ENCODE data around the gene PLEKHG3. TPM values are rescaled to one million over a fixed set of nuclear protein-coding genes. Genes with fewer than 3 reads are reported as not detected.

The PLEKHG3 gene
- total RNA-seq, 2 experiments from 2014 or later: 5.5 to 6.6 TPM

DNA sequence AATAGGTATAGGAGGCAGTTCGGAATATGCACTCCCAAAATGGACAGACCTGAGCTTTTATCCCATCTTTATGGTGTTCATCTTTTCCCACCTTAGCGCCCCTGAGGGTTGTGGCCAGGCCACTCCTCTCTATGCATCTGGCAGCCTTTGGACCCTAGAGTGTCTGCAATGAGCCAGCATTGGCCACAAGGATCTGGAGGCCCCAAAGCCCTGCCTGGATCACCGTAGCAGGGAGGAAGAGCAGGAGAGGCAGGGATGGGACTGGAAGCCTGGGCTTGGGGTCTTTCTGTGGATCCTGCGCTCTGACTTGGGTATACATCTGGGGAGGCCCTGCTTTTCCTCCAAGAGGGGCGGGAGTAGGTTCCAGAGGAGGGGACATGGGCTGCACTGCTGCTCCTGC, 52.5 kb downstream of the PLEKHG3 start:
- DNase-seq: no peak
- Mint-ChIP-seq H3K36me3 (no peaks in the 10 kb centered on the region), H3K27ac (no peak overlapping the region), H3K27me3 (peaks cover 19% of the 10 kb centered on the region), H3K9me3 (no peaks in the 10 kb centered on the region), H3K4me1 (peaks cover 1% of the 10 kb centered on the region), H3K4me3 (no peak overlapping the region)
- ATAC-seq (ENCODE audit: low read depth): no peak
- POLR2A ChIA-PET: no interaction called here

DNA sequence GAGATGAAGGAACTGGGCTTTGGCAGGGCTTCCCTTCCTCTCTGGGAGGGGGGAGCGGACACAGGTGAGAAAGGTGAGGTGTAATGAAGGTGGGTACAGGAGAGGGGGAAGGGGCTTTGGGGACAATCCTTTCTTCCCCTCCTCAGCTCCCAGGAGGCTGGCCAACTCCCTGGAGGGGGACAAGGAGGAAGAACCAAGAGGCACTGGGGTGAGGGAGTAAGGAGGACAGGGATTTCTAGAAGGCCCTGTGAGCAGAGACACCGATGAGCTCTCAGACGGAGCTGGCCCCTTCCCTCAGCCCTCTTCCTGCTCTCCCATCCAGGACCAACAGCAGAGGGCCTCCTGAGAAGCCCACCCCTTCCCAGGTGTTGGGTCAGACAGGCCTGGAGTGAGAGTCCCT, 53.4 kb downstream of the PLEKHG3 start:
- DNase-seq (no peak), ATAC-seq (ENCODE audit: low read depth) (no peak)
- POLR2A ChIA-PET: no interaction called here
- H3K27me3 Mint-ChIP-seq: peaks cover 23% of the 10 kb centered on the region
- no peak overlapping the region for H3K27ac Mint-ChIP-seq
- no peak overlapping the region for H3K4me3 Mint-ChIP-seq
- peaks cover 3% of the 10 kb centered on the region for H3K4me1 Mint-ChIP-seq
- no peaks in the 10 kb centered on the region for H3K36me3 Mint-ChIP-seq
- no peaks in the 10 kb centered on the region for H3K9me3 Mint-ChIP-seq

DNA sequence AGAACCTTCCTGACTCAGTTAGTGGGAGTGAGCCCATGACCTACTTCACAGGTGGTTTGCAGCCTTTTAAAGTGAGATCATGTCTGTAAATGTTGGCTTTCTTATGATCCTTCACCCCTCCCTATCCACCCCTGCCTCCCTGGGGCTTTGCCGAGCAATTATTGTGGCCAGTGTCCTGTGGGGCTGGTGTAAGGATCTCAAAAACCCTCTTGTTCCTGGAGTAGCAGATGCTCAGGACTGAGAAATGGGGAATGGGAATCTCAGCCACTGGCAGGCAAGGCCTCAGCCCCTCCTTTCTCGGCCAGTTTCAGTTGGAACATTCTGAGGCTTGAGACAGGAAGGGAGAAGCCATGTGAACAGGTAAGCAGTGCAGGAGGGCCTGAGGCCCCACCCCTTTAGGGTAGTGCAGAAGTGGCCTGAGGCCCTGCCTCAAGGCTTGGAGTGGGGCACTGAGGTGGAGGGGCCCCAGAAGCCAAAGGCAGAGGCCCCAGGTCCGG, 53.8 kb downstream of the PLEKHG3 start:
- Mint-ChIP-seq H3K4me3 (no peak overlapping the region), H3K36me3 (no peaks in the 10 kb centered on the region), H3K4me1 (peaks cover 3% of the 10 kb centered on the region), H3K27ac (no peak overlapping the region), H3K27me3 (peaks cover 28% of the 10 kb centered on the region), H3K9me3 (no peaks in the 10 kb centered on the region)
- POLR2A ChIA-PET: no interaction called here
- ATAC-seq (ENCODE audit: low read depth): no peak
- DNase-seq: no peak

DNA sequence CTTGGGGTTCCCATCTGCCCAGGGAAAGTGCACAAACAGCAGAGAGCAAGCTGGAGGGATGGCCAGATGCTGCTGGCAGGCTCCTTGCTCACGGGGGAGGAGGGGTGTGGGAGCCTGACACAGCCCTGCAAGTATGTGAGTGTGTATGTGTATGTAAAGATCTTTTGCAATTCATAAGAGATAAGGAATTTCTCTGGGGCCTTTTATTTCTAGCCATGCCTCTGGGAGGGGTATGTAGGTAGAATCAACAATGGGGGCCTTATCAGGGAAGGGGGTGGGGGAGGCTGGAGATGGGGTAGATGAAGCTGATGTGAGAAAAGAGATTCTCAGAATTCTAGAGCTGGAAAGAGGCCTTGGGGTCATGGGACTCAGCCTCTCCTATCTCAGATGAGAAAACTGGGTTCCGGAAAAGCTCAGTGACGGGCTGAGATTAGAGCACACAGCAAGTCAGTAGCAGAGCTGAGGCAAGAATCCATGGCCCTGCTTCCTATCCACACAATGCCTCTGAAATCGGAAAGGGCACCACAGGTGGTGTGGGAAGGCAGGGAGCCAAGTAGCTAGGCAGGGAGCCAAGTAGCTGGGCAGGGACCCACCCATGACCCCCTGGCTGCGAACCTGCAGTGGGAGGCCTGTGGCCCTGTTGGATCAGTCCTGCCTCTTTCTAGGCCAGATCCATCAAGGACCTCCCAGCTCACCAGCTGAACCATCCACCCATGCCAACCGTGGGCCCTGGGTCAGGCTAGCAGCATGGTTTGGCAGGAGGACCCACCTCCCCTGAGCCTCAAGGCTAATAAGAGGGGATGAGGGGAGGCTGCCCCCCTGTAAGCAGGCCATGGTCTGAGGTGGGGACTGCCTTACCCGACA, 54.7 kb downstream of the PLEKHG3 start:
- no peak for DNase-seq
- no peak overlapping the region for H3K27ac Mint-ChIP-seq
- H3K4me1 Mint-ChIP-seq: peaks cover 3% of the 10 kb centered on the region
- ATAC-seq (ENCODE audit: low read depth): no peak
- no peaks in the 10 kb centered on the region for H3K36me3 Mint-ChIP-seq
- H3K27me3 Mint-ChIP-seq: peaks cover 31% of the 10 kb centered on the region
- no peak overlapping the region for H3K4me3 Mint-ChIP-seq
- POLR2A ChIA-PET: no interaction called here
- H3K9me3 Mint-ChIP-seq: no peaks in the 10 kb centered on the region

DNA sequence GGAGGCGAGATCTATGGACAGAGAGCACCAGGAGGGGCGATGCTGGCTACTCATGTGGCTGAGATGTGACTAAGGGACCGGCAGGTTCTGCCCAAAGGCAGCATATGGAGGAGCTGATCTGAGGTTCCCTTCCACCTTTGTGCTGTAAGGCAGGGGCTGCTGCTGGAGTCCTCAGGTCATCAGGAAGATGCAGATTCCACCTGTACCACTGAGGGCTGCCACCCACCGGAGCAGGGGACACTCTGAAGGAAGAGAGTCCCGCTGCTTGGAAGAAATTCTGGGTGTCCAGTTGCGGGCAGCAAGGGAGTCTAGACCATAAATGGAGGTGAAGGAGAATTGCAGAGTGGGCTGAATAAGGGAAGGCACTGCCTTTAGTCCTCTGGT, 55.3 kb downstream of the PLEKHG3 start:
- POLR2A ChIA-PET: no interaction called here

DNA sequence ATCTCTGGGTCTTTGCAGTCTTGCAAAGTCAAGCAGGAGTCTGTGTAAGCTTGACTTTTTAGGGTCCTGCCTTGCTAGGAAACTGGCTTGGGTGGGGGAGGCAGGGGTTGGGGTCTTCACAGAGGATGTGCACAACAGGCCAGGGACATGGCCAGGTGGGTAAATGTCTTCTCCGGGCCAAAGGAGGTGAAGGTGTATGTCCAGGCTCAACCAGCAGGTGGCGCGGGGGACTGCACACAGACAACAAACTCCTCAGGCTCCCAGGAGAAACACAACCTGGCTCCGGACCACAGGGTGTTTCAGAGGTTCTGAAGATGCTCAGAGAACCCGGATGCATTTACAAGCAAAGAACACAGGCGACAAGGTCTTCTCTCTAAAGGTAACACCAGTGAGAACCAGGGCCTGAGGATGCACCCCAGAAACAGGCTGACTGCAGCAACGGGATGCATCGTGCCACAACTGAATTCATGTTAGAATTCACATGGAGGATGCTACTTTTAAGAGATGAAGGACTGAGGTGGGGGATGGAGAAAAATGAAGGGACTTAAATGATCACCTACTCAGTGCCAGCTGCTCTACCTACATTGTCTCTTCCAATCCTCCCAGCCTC, 56.0 kb downstream of the PLEKHG3 start:
- POLR2A ChIA-PET: no interaction called here
- peaks cover 6% of the 10 kb centered on the region for H3K4me1 Mint-ChIP-seq

More for the DNA sequence above, 55.3 kb downstream of the PLEKHG3 start:
- Mint-ChIP-seq H3K27me3 (peaks cover 31% of the 10 kb centered on the region), H3K27ac (no peak overlapping the region), H3K4me1 (peaks cover 6% of the 10 kb centered on the region), H3K9me3 (no peaks in the 10 kb centered on the region), H3K36me3 (no peaks in the 10 kb centered on the region), H3K4me3 (no peak overlapping the region)
- ATAC-seq (ENCODE audit: low read depth) (no peak), DNase-seq (no peak)

DNA sequence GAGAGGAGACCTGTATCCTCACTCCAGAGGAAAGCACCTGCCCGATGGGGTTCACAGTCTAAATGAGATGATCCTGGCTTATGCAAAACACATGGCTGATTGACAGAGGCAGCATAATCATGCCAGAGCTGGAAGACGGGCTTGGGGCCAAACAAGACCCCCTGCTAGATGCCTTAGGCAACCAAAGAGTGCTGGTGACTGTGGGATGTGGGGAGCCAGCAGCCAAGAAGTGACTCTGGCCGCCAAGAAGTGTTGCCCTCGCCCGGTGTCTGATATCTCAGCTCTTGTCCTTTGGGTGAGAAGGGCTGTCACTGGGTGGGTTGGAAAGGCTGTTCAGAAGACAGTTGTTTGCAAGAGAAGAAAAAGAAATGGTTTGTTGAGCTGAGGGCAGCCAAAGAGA, 56.7 kb downstream of the PLEKHG3 start:
- DNase-seq (no peak), ATAC-seq (ENCODE audit: low read depth) (no peak)
- H3K36me3 Mint-ChIP-seq: no peaks in the 10 kb centered on the region
- H3K27ac Mint-ChIP-seq: no peak overlapping the region
- no peak overlapping the region for H3K4me3 Mint-ChIP-seq
- POLR2A ChIA-PET: interaction anchor here (1.1 kb wide), 1 partner anchor 87 kb away, joined by 3 read pairs; no protein-coding TSS in a partner anchor
- H3K4me1 Mint-ChIP-seq: peaks cover 4% of the 10 kb centered on the region
- peaks cover 31% of the 10 kb centered on the region for H3K27me3 Mint-ChIP-seq
- H3K9me3 Mint-ChIP-seq: no peaks in the 10 kb centered on the region

More for the DNA sequence above, 56.0 kb downstream of the PLEKHG3 start:
- peaks cover 31% of the 10 kb centered on the region for H3K27me3 Mint-ChIP-seq
- H3K9me3 Mint-ChIP-seq: no peaks in the 10 kb centered on the region
- no peak overlapping the region for H3K4me3 Mint-ChIP-seq
- H3K27ac Mint-ChIP-seq: no peak overlapping the region
- DNase-seq (peak; percentile 75), ATAC-seq (ENCODE audit: low read depth) (peak; percentile 37)
- no peaks in the 10 kb centered on the region for H3K36me3 Mint-ChIP-seq

DNA sequence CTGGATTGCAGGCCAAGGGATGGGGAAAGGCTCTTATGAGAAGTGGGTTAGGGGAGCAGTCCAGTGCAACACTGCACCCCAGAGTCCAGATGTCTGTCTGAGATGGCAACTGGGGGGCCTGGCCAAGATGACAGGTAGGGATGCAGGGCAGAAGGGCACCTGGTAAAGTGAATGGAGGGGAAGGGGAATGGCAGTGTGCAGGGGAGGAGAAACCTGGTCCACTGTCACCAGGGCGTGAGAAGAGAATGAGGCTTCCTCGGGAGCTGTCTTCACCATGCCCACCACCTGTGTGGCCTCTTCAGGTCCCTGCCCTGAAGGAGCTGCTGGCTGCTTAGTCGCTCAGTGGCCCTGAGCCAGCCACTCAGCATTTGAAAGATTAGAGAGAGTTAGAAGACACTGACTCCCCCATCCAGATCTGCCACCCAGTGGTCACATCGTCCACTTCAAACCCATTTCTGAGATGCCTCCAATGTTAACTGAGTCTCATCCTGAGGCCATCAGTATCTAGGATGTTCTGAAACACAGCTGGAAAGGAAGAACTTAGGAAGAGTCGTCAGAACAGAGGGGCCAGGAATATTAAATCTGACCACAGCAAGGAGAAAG, 57.3 kb downstream of the PLEKHG3 start:
- Mint-ChIP-seq H3K4me1 (peaks cover 4% of the 10 kb centered on the region), H3K9me3 (no peaks in the 10 kb centered on the region), H3K27me3 (peaks cover 31% of the 10 kb centered on the region), H3K27ac (peak overlapping the region; percentile 2), H3K4me3 (no peak overlapping the region), H3K36me3 (no peaks in the 10 kb centered on the region)
- POLR2A ChIA-PET: interaction anchor here (1.1 kb wide), 1 partner anchor 88 kb away, joined by 3 read pairs; no protein-coding TSS in a partner anchor
- ATAC-seq (ENCODE audit: low read depth) (no peak), DNase-seq (no peak)

DNA sequence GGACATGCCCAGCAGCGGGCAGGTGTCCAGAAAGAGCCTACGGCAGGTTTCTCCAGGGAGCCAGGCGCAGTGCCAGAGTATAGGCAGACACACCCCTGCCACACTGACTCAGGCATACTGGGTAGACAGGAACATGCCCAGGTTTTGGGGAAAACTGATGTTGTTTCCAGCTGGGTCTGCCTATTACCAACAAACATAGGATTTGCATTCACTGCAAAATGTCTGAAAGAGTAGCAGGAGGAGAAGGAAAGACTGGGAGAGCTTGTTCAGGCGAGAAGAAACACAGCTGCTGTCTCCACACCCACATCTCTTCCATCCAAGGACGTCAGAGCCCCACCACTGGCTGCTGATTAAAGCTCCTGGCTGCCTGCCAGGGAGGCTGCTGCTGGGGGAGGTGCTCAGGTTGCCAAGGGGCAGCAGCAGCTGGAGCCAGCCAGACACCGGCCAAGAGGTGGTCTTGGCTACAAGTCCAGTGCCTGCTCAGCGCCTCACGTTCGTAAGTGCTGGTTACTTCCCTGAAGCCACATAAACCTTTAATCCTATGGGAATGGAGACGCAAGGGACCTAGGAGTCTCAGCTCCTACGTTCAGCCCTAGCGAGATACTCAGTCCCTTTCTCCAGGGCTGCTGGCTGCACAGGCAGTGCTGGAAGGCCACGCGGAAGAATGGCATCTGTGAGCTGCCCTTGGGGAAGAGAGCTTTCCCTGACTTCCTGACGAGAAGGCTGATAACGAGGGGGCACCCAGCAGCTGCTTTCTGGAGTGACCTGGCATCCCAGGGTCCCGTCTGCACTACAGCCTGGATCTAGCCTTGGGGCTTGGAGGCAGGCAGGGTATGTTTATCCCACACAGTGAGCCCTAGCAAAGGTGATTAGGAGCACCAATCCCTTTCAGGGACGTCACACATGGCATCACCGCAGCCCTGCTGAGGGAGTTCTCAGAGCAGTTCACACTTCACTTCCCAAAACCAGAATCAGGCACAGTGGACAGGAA, 58.1 kb downstream of the PLEKHG3 start:
- Mint-ChIP-seq H3K27me3 (peaks cover 31% of the 10 kb centered on the region), H3K4me1 (peaks cover 4% of the 10 kb centered on the region), H3K4me3 (no peak overlapping the region), H3K36me3 (no peaks in the 10 kb centered on the region), H3K27ac (no peak overlapping the region), H3K9me3 (no peaks in the 10 kb centered on the region)
- DNase-seq (no peak), ATAC-seq (ENCODE audit: low read depth) (no peak)
- POLR2A ChIA-PET: no interaction called here

DNA sequence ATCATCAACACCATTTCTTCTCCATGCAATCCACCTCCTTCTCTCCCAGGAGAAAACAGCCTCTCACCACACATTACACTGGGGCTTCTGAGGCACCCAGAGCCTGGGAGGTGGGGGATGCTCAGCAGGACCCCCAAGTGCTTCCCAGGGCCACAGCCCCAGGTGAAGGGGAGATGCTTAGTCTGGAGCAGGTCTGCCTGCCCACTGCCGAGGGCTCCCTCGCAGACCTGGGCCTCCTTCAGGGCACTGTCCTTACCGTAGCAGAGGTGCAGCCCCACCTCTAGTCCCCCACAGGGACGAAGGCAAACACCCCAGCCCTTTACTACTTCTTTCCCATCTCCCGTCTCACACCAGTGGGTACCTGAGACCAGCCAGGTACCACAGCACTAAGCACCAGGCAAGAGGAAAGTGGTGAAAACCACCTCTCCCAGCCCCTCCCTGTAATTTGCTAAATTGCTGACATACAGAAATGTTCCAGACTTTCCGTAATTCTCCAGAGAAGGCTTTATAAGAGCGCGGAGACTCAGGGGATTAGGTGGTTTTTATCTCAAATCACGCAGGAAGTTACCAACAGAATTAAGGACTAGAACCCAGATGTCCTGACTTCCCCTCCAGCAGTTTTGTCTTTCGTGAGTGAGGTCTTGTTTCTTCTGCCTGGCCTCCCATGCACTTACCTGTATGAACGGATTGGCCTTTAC, 59.0 kb downstream of the PLEKHG3 start:
- no peak for DNase-seq
- Mint-ChIP-seq H3K27ac (no peak overlapping the region), H3K4me3 (no peak overlapping the region), H3K4me1 (peaks cover 4% of the 10 kb centered on the region), H3K27me3 (peaks cover 31% of the 10 kb centered on the region), H3K36me3 (no peaks in the 10 kb centered on the region), H3K9me3 (no peaks in the 10 kb centered on the region)
- ATAC-seq (ENCODE audit: low read depth): no peak
- POLR2A ChIA-PET: no interaction called here

DNA sequence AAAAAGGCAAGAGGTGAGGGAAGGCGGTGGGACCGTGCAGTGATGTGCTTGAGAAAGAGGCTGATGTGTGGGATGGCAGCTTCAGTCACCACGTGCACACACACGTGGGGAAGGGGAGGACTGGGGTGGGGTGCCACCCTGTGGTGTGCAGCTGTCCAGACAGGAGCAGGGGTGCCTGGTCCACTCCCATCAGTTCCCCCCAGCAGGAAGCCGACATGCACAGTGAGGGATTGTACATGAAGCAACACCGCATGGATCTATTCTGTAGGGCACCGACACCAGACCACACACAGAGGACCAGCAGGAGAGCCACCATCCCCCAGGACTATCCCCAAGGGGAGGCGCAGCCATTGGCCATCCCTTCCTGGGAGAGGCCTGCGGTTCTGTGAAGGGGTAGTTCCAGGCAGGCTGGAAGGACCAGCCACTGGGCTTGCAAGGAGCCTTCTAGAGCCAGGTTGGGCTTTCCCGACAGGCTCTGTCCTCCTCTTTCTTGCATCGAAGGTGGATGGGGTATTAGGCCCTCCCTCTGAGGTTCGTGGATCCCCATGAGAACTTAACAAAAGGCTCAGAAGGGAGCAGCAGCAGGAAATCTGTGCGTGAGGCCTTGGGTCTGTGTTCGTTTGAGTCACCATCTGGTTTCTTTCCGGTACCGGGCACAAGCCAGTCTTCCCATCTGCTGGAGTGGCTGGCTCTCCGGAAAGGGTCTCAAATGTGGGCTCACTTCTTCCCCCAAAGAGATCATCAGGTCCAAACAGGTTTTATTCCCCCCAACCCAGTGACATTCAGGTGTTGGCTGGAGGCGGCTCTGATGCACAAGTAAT, 59.8 kb downstream of the PLEKHG3 start:
- H3K27ac Mint-ChIP-seq: no peak overlapping the region
- POLR2A ChIA-PET: no interaction called here
- no peak overlapping the region for H3K4me3 Mint-ChIP-seq
- ATAC-seq (ENCODE audit: low read depth): no peak
- no peak for DNase-seq
- peaks cover 31% of the 10 kb centered on the region for H3K27me3 Mint-ChIP-seq
- H3K36me3 Mint-ChIP-seq: no peaks in the 10 kb centered on the region
- H3K9me3 Mint-ChIP-seq: no peaks in the 10 kb centered on the region
- H3K4me1 Mint-ChIP-seq: peaks cover 4% of the 10 kb centered on the region
